HCT116 (cell line): ENCODE results near the gene TFAP2D. TPM values are rescaled to one million over a fixed set of nuclear protein-coding genes. Genes with fewer than 3 reads are reported as not detected.

Experiments used
- ATAC-seq: fragments of 200-7000 bp; cut with Tn5 transposase; 2 replicates; pipeline ENCODE4 v1.9.1; 2020; ENCODE audit warnings: mild to moderate bottlenecking, moderate library complexity
- BruUV-seq: library from RNA; stranded (reverse); fragments of 400-500 nt; replicated peaks from 2 replicates; lab custom pipeline; 2021; lab: Mats Ljungman, UMichigan
- CTCF ChIA-PET: fragments of 300-600 bp; sonication (Branson Sonifier 250); formaldehyde crosslinking; loops from one replicate; lab custom pipeline; 2021; ENCODE audit warnings: antibody characterized with exemption; lab: Charles Lee
- POLR2A ChIA-PET: fragments of 300-600, 350-600 bp; sonication (Branson Sonifier 250); formaldehyde crosslinking; loops from one replicate; lab custom pipeline; 2021; ENCODE audit warnings: antibody characterized with exemption; lab: Charles Lee
- RAD21 ChIA-PET, 2 experiments: fragments of 300-600 bp; sonication (Branson Sonifier 250); formaldehyde crosslinking; loops; one replicate each; lab custom pipeline; 2023; ENCODE audit warnings: low total read pairs in 2 of 2; ENCODE audit not compliant: uncharacterized antibody in 2 of 2, unreplicated experiment in 2 of 2, low non-redundant PET in 1 of 2; lab: Charles Lee
- DNase-seq: peaks from one replicate; pipeline ENCODE4 v3.0.0-alpha.2; 2010; ENCODE audit warnings: low read depth, low spot score
- H2AFZ ChIP-seq: fragments of 200-600 bp; shearing (Covaris generic), sonication (generic); 2 replicates; pipeline ENCODE4 v1.6.1; 2017; ENCODE audit warnings: low read depth, mixed run types, mixed read lengths, antibody characterized with exemption, low read length; ENCODE audit not compliant: poor library complexity, severe bottlenecking
- H3K27ac ChIP-seq: 2 replicates; pipeline ENCODE4 v1.5.1; 2012; ENCODE audit warnings: low read depth, low read length
- H3K27me3 ChIP-seq: fragments of 200-600 bp; sonication (generic); 2 replicates; pipeline ENCODE4 v1.6.1; 2016; ENCODE audit warnings: mixed run types, low read length, mixed read lengths; ENCODE audit not compliant: insufficient read depth
- H3K36me3 ChIP-seq, 2 experiments: fragments of 200-500 bp in 1 of 2; fragments of 200-600 bp in 1 of 2; sonication (Bioruptor generic) in 1 of 2; sonication (generic) in 1 of 2; 2 replicates each; pipeline versions ENCODE4 v1.5.1 to v1.6.1; 2014 to 2016; ENCODE audit warnings: low read length in 2 of 2, inconsistent platforms in 1 of 2, mixed read lengths in 1 of 2, mixed run types in 1 of 2; ENCODE audit not compliant: insufficient read depth in 2 of 2, control insufficient read depth in 1 of 2
- H3K4me1 ChIP-seq, 2 experiments: fragments of 200-600 bp in 1 of 2; sonication (generic) in 1 of 2; 2 replicates each; pipeline versions ENCODE4 v1.5.1 to v1.6.1; 2012 to 2017; ENCODE audit warnings: low read length in 2 of 2, inconsistent platforms in 1 of 2, mild to moderate bottlenecking in 1 of 2, mixed read lengths in 1 of 2, mixed run types in 1 of 2, moderate library complexity in 1 of 2; ENCODE audit not compliant: insufficient read depth in 2 of 2, control insufficient read depth in 1 of 2
- H3K4me2 ChIP-seq: fragments of 200-600 bp; sonication (generic); 2 replicates; pipeline ENCODE4 v1.6.1; 2017; ENCODE audit warnings: mixed run types, low read length, mixed read lengths
- H3K4me3 ChIP-seq, 2 experiments: fragments of 200-600 bp in 1 of 2; sonication (generic) in 1 of 2; replicated peaks in 1 of 2; 2 replicates each; pipeline ENCODE4 v1.5.1; 2011 to 2016; ENCODE audit warnings: low read length in 2 of 2, control low read depth in 1 of 2, low read depth in 1 of 2, mild to moderate bottlenecking in 1 of 2, mixed read lengths in 1 of 2, mixed run types in 1 of 2
- H3K79me2 ChIP-seq: fragments of 200-600 bp; sonication (generic); 2 replicates; pipeline ENCODE4 v1.6.1; 2017; ENCODE audit warnings: mild to moderate bottlenecking, mixed run types, low read length, moderate library complexity, mixed read lengths; ENCODE audit not compliant: insufficient read depth
- H3K9ac ChIP-seq: fragments of 200-600 bp; sonication (generic); 2 replicates; pipeline ENCODE4 v1.6.1; 2016; ENCODE audit warnings: low read length, mixed read lengths
- H3K9me2 ChIP-seq: fragments of 200-600 bp; sonication (generic), shearing (Covaris generic); 2 replicates; pipeline ENCODE4 v1.6.1; 2017; ENCODE audit warnings: mixed run types, mild to moderate bottlenecking, moderate library complexity; ENCODE audit not compliant: insufficient read depth
- H3K9me3 ChIP-seq, 2 experiments: fragments of 200-500 bp in 1 of 2; fragments of 200-600 bp in 1 of 2; sonication (Bioruptor generic) in 1 of 2; sonication (generic) in 1 of 2; 2 replicates each; pipeline ENCODE4 v1.6.1; 2014 to 2017; ENCODE audit warnings: low read length in 2 of 2, mixed read lengths in 2 of 2, inconsistent platforms in 1 of 2, low read depth in 1 of 2, mild to moderate bottlenecking in 1 of 2, mixed run types in 1 of 2, moderate library complexity in 1 of 2; ENCODE audit not compliant: control insufficient read depth in 1 of 2, insufficient read depth in 1 of 2
- H4K20me1 ChIP-seq: fragments of 200-600 bp; sonication (generic), shearing (Covaris generic); 2 replicates; pipeline ENCODE4 v1.6.1; 2017; ENCODE audit warnings: mixed run types, mild to moderate bottlenecking, moderate library complexity; ENCODE audit not compliant: insufficient read depth
- CBX3 ChIP-seq: IDR thresholded peaks from 2 replicates; pipeline ENCODE4 v1.6.1; 2012; ENCODE audit warnings: low read depth
- EZH2 ChIP-seq: fragments of 200-600 bp; sonication (generic); IDR thresholded peaks from 2 replicates; pipeline ENCODE4 v1.6.1; 2017; ENCODE audit warnings: antibody characterized with exemption, mixed run types
- FOSL1 ChIP-seq: IDR thresholded peaks from 2 replicates; pipeline ENCODE4 v1.6.1; 2012; ENCODE audit warnings: low read depth
- RAD21 ChIP-seq: IDR thresholded peaks from 2 replicates; pipeline ENCODE4 v1.6.1; 2012; ENCODE audit warnings: low read depth, mild to moderate bottlenecking
- SRF ChIP-seq: IDR thresholded peaks from 2 replicates; pipeline ENCODE4 v1.6.1; 2012; ENCODE audit warnings: low read depth
- YY1 ChIP-seq: IDR thresholded peaks from 2 replicates; pipeline ENCODE4 v1.6.1; 2011; ENCODE audit warnings: low read length, low read depth, moderate library complexity, mild to moderate bottlenecking; ENCODE audit not compliant: insufficient replicate concordance; ENCODE audit errors: extremely low read depth
- ZFX ChIP-seq: fragments of 450-650 bp; IDR thresholded peaks from 2 replicates; pipeline ENCODE4 v1.6.1; 2017
- intact Hi-C: fragments of 100-400 bp; cut with micrococcal nuclease; formaldehyde crosslinking; loops from 2 replicates; pipeline ENCODE4 v1.10.0; 2022
- total RNA-seq: library from RNA; stranded (reverse); gene quantifications from one replicate; pipeline ENCODE4 v1.2.1, GENCODE V29; 2021; ENCODE audit not compliant: unreplicated experiment
- TF ChIP-seq, protein P1 (sequence below): IDR thresholded peaks from 2 replicates; pipeline ENCODE4 v1.6.1; 2012; ENCODE audit warnings: low read depth
- TF ChIP-seq, protein P2 (sequence below): IDR thresholded peaks from 2 replicates; pipeline ENCODE4 v1.6.1; 2011; ENCODE audit warnings: mild to moderate bottlenecking, low read length, moderate library complexity; ENCODE audit not compliant: insufficient replicate concordance; ENCODE audit errors: extremely low read depth
- TF ChIP-seq, protein P3 (sequence below), 3 experiments: fragments of 200-600 bp in 1 of 3; sonication (generic) in 1 of 3; IDR thresholded peaks in 2 of 3; conservative IDR thresholded peaks in 1 of 3; 2 replicates each; pipeline ENCODE4 v1.5.1; 2012 to 2017; ENCODE audit warnings: low read depth in 2 of 3, low read length in 2 of 3, antibody characterized with exemption in 1 of 3, borderline replicate concordance in 1 of 3, control low read depth in 1 of 3, mild to moderate bottlenecking in 1 of 3, mixed read lengths in 1 of 3, mixed run types in 1 of 3, moderate library complexity in 1 of 3; ENCODE audit not compliant: insufficient read depth in 1 of 3

Gene TFAP2D
- total RNA-seq, 1 experiment from 2014 or later = not detected

DNA sequence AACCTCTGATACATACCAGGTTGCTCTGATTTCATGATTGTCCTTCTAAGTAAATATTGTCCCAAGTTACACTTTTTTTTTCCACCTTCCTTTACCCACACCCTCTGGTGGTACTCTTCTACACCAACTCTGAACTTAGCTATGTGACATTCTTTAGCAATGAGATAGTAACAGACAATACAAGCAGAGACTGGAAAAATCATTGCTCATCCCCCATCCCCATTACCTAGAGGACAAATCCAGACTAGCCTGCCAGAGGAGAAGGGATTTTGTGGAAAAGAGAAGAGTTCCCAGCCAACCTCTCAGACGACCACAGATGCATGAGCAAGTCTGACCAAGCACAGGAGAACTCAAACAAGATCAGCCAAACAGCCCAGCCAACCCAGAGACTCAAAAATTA, 72.6 kb downstream of the TFAP2D start (continued):
- TF ChIP-seq, protein P1, sequence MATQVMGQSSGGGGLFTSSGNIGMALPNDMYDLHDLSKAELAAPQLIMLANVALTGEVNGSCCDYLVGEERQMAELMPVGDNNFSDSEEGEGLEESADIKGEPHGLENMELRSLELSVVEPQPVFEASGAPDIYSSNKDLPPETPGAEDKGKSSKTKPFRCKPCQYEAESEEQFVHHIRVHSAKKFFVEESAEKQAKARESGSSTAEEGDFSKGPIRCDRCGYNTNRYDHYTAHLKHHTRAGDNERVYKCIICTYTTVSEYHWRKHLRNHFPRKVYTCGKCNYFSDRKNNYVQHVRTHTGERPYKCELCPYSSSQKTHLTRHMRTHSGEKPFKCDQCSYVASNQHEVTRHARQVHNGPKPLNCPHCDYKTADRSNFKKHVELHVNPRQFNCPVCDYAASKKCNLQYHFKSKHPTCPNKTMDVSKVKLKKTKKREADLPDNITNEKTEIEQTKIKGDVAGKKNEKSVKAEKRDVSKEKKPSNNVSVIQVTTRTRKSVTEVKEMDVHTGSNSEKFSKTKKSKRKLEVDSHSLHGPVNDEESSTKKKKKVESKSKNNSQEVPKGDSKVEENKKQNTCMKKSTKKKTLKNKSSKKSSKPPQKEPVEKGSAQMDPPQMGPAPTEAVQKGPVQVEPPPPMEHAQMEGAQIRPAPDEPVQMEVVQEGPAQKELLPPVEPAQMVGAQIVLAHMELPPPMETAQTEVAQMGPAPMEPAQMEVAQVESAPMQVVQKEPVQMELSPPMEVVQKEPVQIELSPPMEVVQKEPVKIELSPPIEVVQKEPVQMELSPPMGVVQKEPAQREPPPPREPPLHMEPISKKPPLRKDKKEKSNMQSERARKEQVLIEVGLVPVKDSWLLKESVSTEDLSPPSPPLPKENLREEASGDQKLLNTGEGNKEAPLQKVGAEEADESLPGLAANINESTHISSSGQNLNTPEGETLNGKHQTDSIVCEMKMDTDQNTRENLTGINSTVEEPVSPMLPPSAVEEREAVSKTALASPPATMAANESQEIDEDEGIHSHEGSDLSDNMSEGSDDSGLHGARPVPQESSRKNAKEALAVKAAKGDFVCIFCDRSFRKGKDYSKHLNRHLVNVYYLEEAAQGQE = no peak
- TF ChIP-seq CBX3 (no peak), ZFX (no peak)
- TF ChIP-seq, protein P2, sequence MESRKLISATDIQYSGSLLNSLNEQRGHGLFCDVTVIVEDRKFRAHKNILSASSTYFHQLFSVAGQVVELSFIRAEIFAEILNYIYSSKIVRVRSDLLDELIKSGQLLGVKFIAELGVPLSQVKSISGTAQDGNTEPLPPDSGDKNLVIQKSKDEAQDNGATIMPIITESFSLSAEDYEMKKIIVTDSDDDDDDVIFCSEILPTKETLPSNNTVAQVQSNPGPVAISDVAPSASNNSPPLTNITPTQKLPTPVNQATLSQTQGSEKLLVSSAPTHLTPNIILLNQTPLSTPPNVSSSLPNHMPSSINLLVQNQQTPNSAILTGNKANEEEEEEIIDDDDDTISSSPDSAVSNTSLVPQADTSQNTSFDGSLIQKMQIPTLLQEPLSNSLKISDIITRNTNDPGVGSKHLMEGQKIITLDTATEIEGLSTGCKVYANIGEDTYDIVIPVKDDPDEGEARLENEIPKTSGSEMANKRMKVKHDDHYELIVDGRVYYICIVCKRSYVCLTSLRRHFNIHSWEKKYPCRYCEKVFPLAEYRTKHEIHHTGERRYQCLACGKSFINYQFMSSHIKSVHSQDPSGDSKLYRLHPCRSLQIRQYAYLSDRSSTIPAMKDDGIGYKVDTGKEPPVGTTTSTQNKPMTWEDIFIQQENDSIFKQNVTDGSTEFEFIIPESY = no peak
- TF ChIP-seq, all 23 proteins: peak for 0

DNA sequence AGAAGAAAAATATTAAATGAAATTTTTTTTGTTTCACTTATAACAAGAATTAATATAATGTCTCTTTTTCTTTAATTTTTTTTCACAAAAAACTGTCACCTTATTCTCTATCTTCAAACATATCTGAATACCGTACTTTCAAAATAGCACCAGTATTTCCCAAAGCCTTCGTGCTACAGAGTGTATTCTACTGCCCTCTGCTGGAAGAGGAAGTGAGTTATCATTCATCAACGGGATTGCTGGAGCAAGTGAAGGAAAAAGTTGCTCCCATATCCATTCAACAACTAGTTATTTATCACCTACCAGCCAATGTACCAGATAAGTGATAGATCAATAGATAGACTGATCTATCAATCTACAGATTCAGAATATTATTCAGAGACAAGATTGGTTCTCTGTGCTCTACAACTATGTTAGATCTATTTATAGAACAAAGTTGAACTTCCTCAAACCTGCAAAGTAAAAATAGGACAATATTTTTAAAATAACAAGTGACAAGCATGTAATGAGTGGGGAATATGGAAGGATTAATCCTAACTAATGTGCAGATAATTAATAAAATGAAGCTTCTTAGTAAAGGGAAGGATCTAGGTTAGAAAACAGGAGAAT, 78.7 kb downstream of the TFAP2D start:
- H4K20me1 ChIP-seq = no peaks in the 10 kb centered on the region
- H3K9me2 ChIP-seq = no peaks in the 10 kb centered on the region
- H3K79me2 ChIP-seq = no peaks in the 10 kb centered on the region
- POLR2A ChIA-PET = no interaction called here
- no peak for ATAC-seq
- H3K4me1 ChIP-seq = no peaks in the 10 kb centered on the region
- peak; percentile 36 for TF ChIP-seq RAD21
- no peak for TF ChIP-seq EZH2
- TF ChIP-seq, protein P3, sequence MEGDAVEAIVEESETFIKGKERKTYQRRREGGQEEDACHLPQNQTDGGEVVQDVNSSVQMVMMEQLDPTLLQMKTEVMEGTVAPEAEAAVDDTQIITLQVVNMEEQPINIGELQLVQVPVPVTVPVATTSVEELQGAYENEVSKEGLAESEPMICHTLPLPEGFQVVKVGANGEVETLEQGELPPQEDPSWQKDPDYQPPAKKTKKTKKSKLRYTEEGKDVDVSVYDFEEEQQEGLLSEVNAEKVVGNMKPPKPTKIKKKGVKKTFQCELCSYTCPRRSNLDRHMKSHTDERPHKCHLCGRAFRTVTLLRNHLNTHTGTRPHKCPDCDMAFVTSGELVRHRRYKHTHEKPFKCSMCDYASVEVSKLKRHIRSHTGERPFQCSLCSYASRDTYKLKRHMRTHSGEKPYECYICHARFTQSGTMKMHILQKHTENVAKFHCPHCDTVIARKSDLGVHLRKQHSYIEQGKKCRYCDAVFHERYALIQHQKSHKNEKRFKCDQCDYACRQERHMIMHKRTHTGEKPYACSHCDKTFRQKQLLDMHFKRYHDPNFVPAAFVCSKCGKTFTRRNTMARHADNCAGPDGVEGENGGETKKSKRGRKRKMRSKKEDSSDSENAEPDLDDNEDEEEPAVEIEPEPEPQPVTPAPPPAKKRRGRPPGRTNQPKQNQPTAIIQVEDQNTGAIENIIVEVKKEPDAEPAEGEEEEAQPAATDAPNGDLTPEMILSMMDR (IDR thresholded peaks at IDR 0.05 in 2 of 3, conservative IDR thresholded peaks at IDR 0.05 in 1 of 3; ENCODE audit: borderline replicate concordance in 1 of 3, insufficient read depth in 1 of 3, low read depth in 2 of 3, low read length in 2 of 3) = peak; percentile 9 to 59 (median 50); a peak in 4 of 6 replicates
- TF ChIP-seq SRF = no peak
- no peak for TF ChIP-seq YY1
- TF ChIP-seq ZFX = no peak
- TF ChIP-seq FOSL1 = no peak
- TF ChIP-seq, all 23 proteins: peak for 2
- intact Hi-C loops = loop anchor here (2.0 kb wide), 1 partner anchor 663 kb away; no protein-coding TSS in a partner anchor
- no TSS peak for BruUV-seq
- Histone ChIP-seq H3K4me3 (no peak overlapping the region), H3K27ac (no peak overlapping the region), H3K27me3 (no peaks in the 10 kb centered on the region), H2AFZ (no peak overlapping the region), H3K4me2 (no peak overlapping the region), H3K9me3 (peaks cover 3 to 8% of the 10 kb centered on the region in 2 experiments; a peak in 1 of 4 replicates), H3K36me3 (no peaks in the 10 kb centered on the region), H3K9ac (no peak overlapping the region)
- RAD21 ChIA-PET = no interaction called here
- CTCF ChIA-PET = no interaction called here
- no peak for DNase-seq
